B cell (primary cell): ENCODE measurements around the gene PRELID3B.

Source experiments
- CTCF ChIP-seq: fragments of 200-600 bp; IDR thresholded peaks from one replicate; pipeline ENCODE4 v1.8.0; 2022; ENCODE audit warnings: antibody characterized with exemption, mild to moderate bottlenecking
- EZH2 ChIP-seq: IDR thresholded peaks from 2 replicates; pipeline ENCODE4 v1.6.1; 2012; ENCODE audit warnings: borderline replicate concordance, low read depth, mild to moderate bottlenecking, moderate library complexity, low read length; ENCODE audit not compliant: insufficient read depth, poor library complexity, severe bottlenecking

GRCh38 chr20:59025086-59025485 lies 17.5 kb downstream of the PRELID3B start:
- TF ChIP-seq CTCF (no peak), EZH2 (no peak)
